Peyer's patch (tissue), 4 donors: ENCODE data around the gene THAP11. TPM values are rescaled to one million over a fixed set of nuclear protein-coding genes. Genes with fewer than 3 reads are reported as not detected.
A peak's percentile ranks its signal among the peaks of the same experiment; 100 is the strongest.

Experiments
- DNase-seq, 3 donors: peaks; one replicate each; pipeline ENCODE4 v3.0.0-alpha.2; 2017 to 2019
- H3K27ac ChIP-seq, 4 donors: fragments of 200-600 bp; sonication (generic); one replicate each; pipeline ENCODE4 v1.5.1; 2016 to 2019
- H3K27me3 ChIP-seq, 2 donors: fragments of 200-600 bp; sonication (generic); one replicate each; pipeline ENCODE4 v1.5.1; 2019
- H3K36me3 ChIP-seq, 3 donors: fragments of 200-600 bp; sonication (generic); one replicate each; pipeline ENCODE4 v1.5.1; 2016 to 2019
- H3K4me1 ChIP-seq, 4 donors: fragments of 200-600 bp; sonication (generic); one replicate each; pipeline ENCODE4 v1.5.1; 2016 to 2019
- H3K4me3 ChIP-seq, 4 donors: fragments of 200-600 bp; sonication (generic); 1 replicate in 3 of 4; 2 replicates in 1 of 4; pipeline ENCODE4 v1.5.1; 2016 to 2019; ENCODE audit warnings: mild to moderate bottlenecking in 1 of 4
- H3K9me3 ChIP-seq, 4 donors: fragments of 200-600 bp; sonication (generic); one replicate each; pipeline ENCODE4 v1.5.1; 2016 to 2019; ENCODE audit warnings: mild to moderate bottlenecking in 1 of 4
- POLR2A ChIP-seq, 2 donors: fragments of 450-650 bp; IDR thresholded peaks; one replicate each; pipeline ENCODE4 v1.5.1; 2017; ENCODE audit warnings: antibody characterized with exemption in 2 of 2, mild to moderate bottlenecking in 2 of 2, moderate library complexity in 2 of 2
- total RNA-seq, 4 donors: library from RNA; depleted of rRNA; stranded (reverse); fragments of >200 nt; gene quantifications; one replicate each; pipeline ENCODE4 v1.1.0, GENCODE V29; 2016
- TF ChIP-seq, protein P1 (sequence below), 6 experiments: fragments of 450-650 bp in 4 of 6; fragments of 200-600 bp in 2 of 6; sonication (generic) in 1 of 6; IDR thresholded peaks; one replicate each; pipeline ENCODE4 v1.5.1; 2017 to 2019; ENCODE audit warnings: antibody characterized with exemption in 6 of 6, mild to moderate bottlenecking in 3 of 6, moderate library complexity in 1 of 6

The THAP11 gene
- total RNA-seq, 4 donors from 2014 or later, result 23.9 to 38.2 (median 31.7) TPM

DNA sequence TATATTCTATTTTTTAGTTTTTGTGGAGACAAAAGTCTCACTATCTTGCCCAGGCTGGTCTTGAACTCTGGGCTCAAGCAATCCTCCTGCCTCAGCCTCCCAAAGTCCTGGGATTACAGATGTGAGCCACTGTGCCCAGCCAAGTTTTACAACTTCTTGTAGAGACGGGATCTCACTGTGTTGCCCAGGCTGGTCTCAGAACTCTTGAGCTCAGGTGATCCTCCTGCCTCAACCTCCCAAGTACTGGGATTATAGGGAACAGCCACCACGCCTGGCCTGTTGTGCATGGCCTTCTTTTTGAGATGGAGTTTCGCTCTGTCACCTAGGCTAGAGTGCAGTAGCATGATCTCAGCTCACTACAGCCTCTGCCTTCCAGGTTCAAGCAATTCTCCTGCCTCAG lies 11.6 kb downstream of the THAP11 start:
- H3K27me3 ChIP-seq, result no peaks in the 10 kb centered on the region
- H3K4me3 ChIP-seq, result no peak overlapping the region
- H3K4me1 ChIP-seq, result peaks cover 0 to 26% (median 2%) of the 10 kb centered on the region in 4 donors
- H3K27ac ChIP-seq, result no peak overlapping the region
- TF ChIP-seq, protein P1, sequence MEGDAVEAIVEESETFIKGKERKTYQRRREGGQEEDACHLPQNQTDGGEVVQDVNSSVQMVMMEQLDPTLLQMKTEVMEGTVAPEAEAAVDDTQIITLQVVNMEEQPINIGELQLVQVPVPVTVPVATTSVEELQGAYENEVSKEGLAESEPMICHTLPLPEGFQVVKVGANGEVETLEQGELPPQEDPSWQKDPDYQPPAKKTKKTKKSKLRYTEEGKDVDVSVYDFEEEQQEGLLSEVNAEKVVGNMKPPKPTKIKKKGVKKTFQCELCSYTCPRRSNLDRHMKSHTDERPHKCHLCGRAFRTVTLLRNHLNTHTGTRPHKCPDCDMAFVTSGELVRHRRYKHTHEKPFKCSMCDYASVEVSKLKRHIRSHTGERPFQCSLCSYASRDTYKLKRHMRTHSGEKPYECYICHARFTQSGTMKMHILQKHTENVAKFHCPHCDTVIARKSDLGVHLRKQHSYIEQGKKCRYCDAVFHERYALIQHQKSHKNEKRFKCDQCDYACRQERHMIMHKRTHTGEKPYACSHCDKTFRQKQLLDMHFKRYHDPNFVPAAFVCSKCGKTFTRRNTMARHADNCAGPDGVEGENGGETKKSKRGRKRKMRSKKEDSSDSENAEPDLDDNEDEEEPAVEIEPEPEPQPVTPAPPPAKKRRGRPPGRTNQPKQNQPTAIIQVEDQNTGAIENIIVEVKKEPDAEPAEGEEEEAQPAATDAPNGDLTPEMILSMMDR (IDR thresholded peaks at IDR 0.05), result no peak
- no peak for TF ChIP-seq POLR2A (IDR thresholded peaks at IDR 0.05)
- H3K36me3 ChIP-seq, result no peaks in the 10 kb centered on the region
- no peaks in the 10 kb centered on the region for H3K9me3 ChIP-seq
- DNase-seq, result no peak

DNA sequence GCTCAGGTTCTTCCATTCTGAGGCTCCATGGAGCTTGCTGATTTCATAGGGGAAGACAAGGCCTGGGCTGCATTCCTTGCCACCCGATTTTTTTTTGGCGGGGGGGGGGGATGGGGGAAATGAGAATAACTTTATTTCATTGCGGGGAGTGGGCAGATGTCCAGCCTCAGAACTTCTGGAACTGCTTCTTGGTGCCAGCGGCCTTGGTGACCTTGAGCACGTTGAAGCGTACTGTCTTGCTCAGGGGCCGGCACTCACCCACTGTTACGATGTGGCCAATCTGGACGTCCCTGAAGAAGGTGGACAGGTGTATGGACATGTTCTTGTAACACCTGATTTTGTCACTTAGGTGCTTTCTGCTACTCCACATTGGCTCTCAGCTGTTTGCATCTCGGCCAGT lies 13.7 kb downstream of the THAP11 start:
- H3K4me1 ChIP-seq, result peaks cover 0 to 26% (median 1%) of the 10 kb centered on the region in 4 donors
- DNase-seq, result no peak
- H3K27ac ChIP-seq, result no peak overlapping the region
- H3K27me3 ChIP-seq, result no peaks in the 10 kb centered on the region
- no peak overlapping the region for H3K4me3 ChIP-seq
- no peaks in the 10 kb centered on the region for H3K9me3 ChIP-seq
- TF ChIP-seq, protein P1 (IDR thresholded peaks at IDR 0.05), result no peak
- TF ChIP-seq POLR2A (IDR thresholded peaks at IDR 0.05), result no peak
- no peaks in the 10 kb centered on the region for H3K36me3 ChIP-seq

DNA sequence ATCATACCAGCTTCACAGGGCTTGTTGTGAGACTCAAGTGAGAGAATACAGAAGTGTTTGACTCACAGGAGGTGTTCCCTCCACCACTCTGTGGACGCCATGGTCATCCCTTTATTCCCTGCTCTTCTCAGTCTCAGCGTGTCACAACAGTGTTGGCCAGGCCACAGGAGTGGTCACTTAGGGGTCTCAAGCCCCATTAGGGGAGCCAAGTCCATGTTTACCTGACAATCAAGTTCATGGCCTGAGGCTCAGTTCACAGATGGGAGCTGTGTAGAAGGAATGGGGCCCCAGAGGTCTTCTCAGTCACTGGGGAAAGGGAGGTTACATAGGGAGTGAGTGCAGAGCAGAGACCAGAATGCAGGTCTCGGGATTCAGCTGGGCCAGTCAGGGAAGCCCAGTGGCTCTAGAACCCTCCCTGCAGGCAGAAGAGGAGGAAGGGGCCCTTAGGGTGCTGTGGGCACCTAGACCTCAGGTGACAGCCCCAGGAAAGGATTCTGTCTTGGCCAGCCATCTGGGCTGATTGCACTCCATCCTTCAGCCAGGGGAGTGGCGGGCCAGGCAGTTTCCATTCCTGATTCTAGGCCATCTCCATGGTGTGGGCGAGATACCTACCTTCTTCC lies 14.9 kb downstream of the THAP11 start:
- TF ChIP-seq, protein P1 (IDR thresholded peaks at IDR 0.05), result no peak
- TF ChIP-seq POLR2A (IDR thresholded peaks at IDR 0.05), result no peak
- peak overlapping the region in 3 of 4 donors; percentile 40 to 87 (median 82) for H3K27ac ChIP-seq
- no peaks in the 10 kb centered on the region for H3K27me3 ChIP-seq
- peaks cover 0 to 32% (median 1%) of the 10 kb centered on the region in 4 donors for H3K4me1 ChIP-seq
- H3K36me3 ChIP-seq, result no peaks in the 10 kb centered on the region
- H3K4me3 ChIP-seq, result no peak overlapping the region
- DNase-seq, result no peak
- no peaks in the 10 kb centered on the region for H3K9me3 ChIP-seq

DNA sequence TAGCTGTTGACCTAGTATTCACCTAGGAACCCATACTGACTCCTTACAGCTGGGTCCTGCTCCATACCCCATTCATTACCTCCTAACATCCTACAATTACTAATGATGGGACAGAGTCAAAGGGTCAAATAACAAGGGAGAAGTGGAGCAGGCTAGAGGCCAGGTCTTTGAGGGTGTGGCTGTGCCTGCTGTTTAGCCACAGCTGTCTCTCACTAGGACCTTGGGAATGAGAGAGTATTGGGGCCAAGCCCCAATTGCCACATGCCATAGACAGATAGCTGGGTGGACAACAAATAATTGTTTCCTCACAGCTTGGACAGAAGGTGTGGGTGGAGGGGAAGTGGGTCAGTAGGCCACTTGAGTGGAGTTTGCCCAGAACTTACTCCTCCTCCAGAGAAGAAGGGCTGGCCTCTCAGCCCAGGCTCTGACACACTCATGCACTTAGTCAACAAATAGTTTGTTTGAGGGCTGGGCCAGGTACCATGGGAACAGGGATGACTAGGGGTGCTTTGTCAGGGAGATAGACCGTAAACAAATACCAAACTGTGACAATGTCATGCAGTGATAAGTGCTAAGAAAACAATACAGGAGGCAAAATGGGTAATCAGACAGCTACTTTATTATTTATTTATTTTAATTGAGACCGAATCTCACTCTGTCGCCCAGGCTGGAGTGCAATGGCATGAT lies 15.6 kb downstream of the THAP11 start:
- H3K4me1 ChIP-seq, result peaks cover 0 to 39% (median 1%) of the 10 kb centered on the region in 4 donors
- peak overlapping the region in 3 of 4 donors; percentile 74 to 87 (median 82) for H3K27ac ChIP-seq

DNA sequence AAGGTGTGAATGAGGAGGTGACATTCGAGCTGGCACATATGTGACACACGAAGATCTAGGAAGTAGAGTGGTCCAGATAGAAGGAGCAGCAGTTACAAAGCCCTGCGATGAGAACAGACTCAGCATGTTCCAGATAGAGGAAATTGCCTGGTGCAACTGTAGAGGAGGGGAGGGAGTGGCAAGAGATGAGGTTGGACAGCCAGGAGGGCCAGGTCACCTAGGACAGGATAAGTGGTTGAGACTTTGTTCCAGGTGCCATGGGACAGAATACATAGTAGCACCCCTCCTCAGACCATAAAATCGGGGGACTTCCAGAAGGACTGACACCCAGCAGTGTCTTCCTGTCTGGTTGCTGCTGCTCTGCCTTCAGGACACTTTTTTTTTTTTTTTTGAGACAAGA lies 16.4 kb downstream of the THAP11 start:
- peak in 2 of 3 donors; percentile 62 to 70 for DNase-seq
- TF ChIP-seq, protein P1 (IDR thresholded peaks at IDR 0.05), result no peak
- TF ChIP-seq POLR2A (IDR thresholded peaks at IDR 0.05), result no peak
- no peaks in the 10 kb centered on the region for H3K9me3 ChIP-seq
- no peaks in the 10 kb centered on the region for H3K27me3 ChIP-seq
- H3K4me3 ChIP-seq, result no peak overlapping the region
- H3K27ac ChIP-seq, result peak overlapping the region in 3 of 4 donors; percentile 74 to 87 (median 82)
- peaks cover 0 to 44% (median 1%) of the 10 kb centered on the region in 4 donors for H3K4me1 ChIP-seq
- H3K36me3 ChIP-seq, result no peaks in the 10 kb centered on the region

More for the DNA sequence above, 15.6 kb downstream of the THAP11 start:
- no peaks in the 10 kb centered on the region for H3K9me3 ChIP-seq
- no peaks in the 10 kb centered on the region for H3K36me3 ChIP-seq
- no peak overlapping the region for H3K4me3 ChIP-seq
- no peak for TF ChIP-seq POLR2A (IDR thresholded peaks at IDR 0.05)
- TF ChIP-seq, protein P1 (IDR thresholded peaks at IDR 0.05), result no peak
- peak in 2 of 3 donors; percentile 80 to 89 for DNase-seq
- no peaks in the 10 kb centered on the region for H3K27me3 ChIP-seq
